K562 (cell line): ENCODE results near the gene PNPLA7. TPM values are rescaled to one million over a fixed set of nuclear protein-coding genes. Genes with fewer than 3 reads are reported as not detected.

ENCODE experiments used
- ATAC-seq: fragments of 200-7000 bp; cut with Tn5 transposase; 3 replicates; pipeline ENCODE4 v1.9.1; 2020; ENCODE audit warnings: moderate library complexity
- BruUV-seq: library from RNA; stranded (reverse); fragments of 400-500 nt; replicated peaks from 2 replicates; lab custom pipeline; 2021; lab: Mats Ljungman, UMichigan
- CTCF ChIA-PET: fragments of 300-600 bp; formaldehyde crosslinking; extraction: SDS; loops from one replicate; lab custom pipeline; 2021; ENCODE audit warnings: low intra/inter-chr PET ratio; lab: Yijun Ruan, JAX
- POLR2A ChIA-PET: fragments of 300-600, 350-650 bp; sonication (Branson Sonifier 250); formaldehyde crosslinking; extraction: SDS; loops from one replicate; lab custom pipeline; 2021; ENCODE audit warnings: antibody characterized with exemption, inconsistent platforms; lab: Yijun Ruan, JAX
- DNase-seq, 4 experiments: peaks; one replicate each; pipeline versions ENCODE4 v3.0.0 to v3.0.0-alpha.2; 2011 to 2018; ENCODE audit warnings: low spot score in 3 of 4, mixed read lengths in 3 of 4; ENCODE audit errors: extremely low read depth in 1 of 4
- FAIRE-seq: peaks from 2 replicates; lab custom pipeline; 2011; peaks lifted over from hg19 to GRCh38; lab: Jason Lieb, UNC
- H2AFZ ChIP-seq: 2 replicates; pipeline ENCODE4 v1.6.0; 2011; ENCODE audit warnings: low read depth, low read length, control low read depth, inconsistent platforms
- H3K27ac ChIP-seq: fragments of 200-600 bp; 3 replicates; pipeline ENCODE4 v1.8.0; 2011; ENCODE audit warnings: low read depth, mild to moderate bottlenecking, control low read depth, inconsistent platforms, low read length, moderate library complexity, mixed read lengths; ENCODE audit errors: extremely low read depth
- H3K27me3 ChIP-seq, 2 experiments: fragments of 300-600 bp in 1 of 2; 2 replicates in 1 of 2; 3 replicates in 1 of 2; pipeline versions ENCODE4 v1.6.0 to v1.8.0; 2011; ENCODE audit warnings: inconsistent platforms in 2 of 2, low read length in 2 of 2, mild to moderate bottlenecking in 1 of 2, mixed read lengths in 1 of 2, moderate library complexity in 1 of 2; ENCODE audit not compliant: control insufficient read depth in 2 of 2, insufficient read depth in 2 of 2
- H3K36me3 ChIP-seq: fragments of 300-600 bp; 3 replicates; pipeline ENCODE4 v1.8.0; 2011; ENCODE audit warnings: mild to moderate bottlenecking, low read length, inconsistent platforms; ENCODE audit not compliant: control insufficient read depth, insufficient read depth
- H3K4me1 ChIP-seq, 2 experiments: fragments of 200-600 bp in 1 of 2; replicated peaks in 1 of 2; 2 replicates in 1 of 2; 3 replicates in 1 of 2; pipeline versions ENCODE4 v1.5.1 to v1.8.0; 2011; ENCODE audit warnings: inconsistent platforms in 2 of 2, low read length in 2 of 2, mild to moderate bottlenecking in 1 of 2, mixed read lengths in 1 of 2, moderate library complexity in 1 of 2; ENCODE audit not compliant: control insufficient read depth in 2 of 2, insufficient read depth in 2 of 2
- H3K4me2 ChIP-seq: 2 replicates; pipeline ENCODE4 v1.6.1; 2011; ENCODE audit warnings: low read length, control low read depth, inconsistent platforms, mixed read lengths; ENCODE audit not compliant: insufficient read depth
- H3K4me3 ChIP-seq: fragments of 200-600 bp; sonication (generic), shearing (Covaris generic); 2 replicates; pipeline ENCODE4 v1.5.1; 2016; ENCODE audit warnings: control low read depth, inconsistent platforms
- H3K79me2 ChIP-seq: fragments of 200-600 bp; 3 replicates; pipeline ENCODE4 v1.8.0; 2011; ENCODE audit warnings: low read length, inconsistent platforms; ENCODE audit not compliant: control insufficient read depth, insufficient read depth
- H3K9ac ChIP-seq, 2 experiments: 2 replicates each; pipeline versions ENCODE4 v1.6.0 to v1.6.1; 2011; ENCODE audit warnings: low read depth in 2 of 2, low read length in 2 of 2, control low read depth in 1 of 2, inconsistent platforms in 1 of 2, mild to moderate bottlenecking in 1 of 2, mixed read lengths in 1 of 2; ENCODE audit not compliant: insufficient read depth in 1 of 2
- H3K9me1 ChIP-seq: one replicate; pipeline ENCODE4 v1.6.0; 2011; ENCODE audit warnings: inconsistent platforms, mild to moderate bottlenecking, low read length, moderate library complexity; ENCODE audit not compliant: control insufficient read depth, insufficient read depth
- H3K9me3 ChIP-seq: replicated peaks from 2 replicates; pipeline ENCODE4 v1.5.1; 2011; ENCODE audit warnings: low read depth, low read length, inconsistent platforms; ENCODE audit not compliant: control insufficient read depth, insufficient read depth
- H4K20me1 ChIP-seq: replicated peaks from 2 replicates; pipeline ENCODE4 v1.6.1; 2011; ENCODE audit warnings: low read length, inconsistent platforms, mixed read lengths; ENCODE audit not compliant: control insufficient read depth, insufficient read depth
- FOXA3 ChIP-seq, 2 experiments: fragments of 450-650 bp in 1 of 2; sonication (generic) in 1 of 2; formaldehyde crosslinking; IDR thresholded peaks in 1 of 2; conservative IDR thresholded peaks in 1 of 2; 2 replicates each; pipeline versions ENCODE4 v1.4.0 to v1.8.0; 2020 to 2022; ENCODE audit warnings: mild to moderate bottlenecking in 2 of 2, missing genetic modification reagents in 1 of 2
- HNRNPL ChIP-seq: fragments of 200-400 bp; formaldehyde crosslinking; IDR thresholded peaks from 2 replicates; pipeline ENCODE4 v1.6.1; 2017; ENCODE audit warnings: low read depth, mild to moderate bottlenecking, low read length
- RBM14 ChIP-seq: fragments of 200-400 bp; formaldehyde crosslinking; IDR thresholded peaks from 2 replicates; pipeline ENCODE4 v1.6.1; 2018; ENCODE audit warnings: low read depth, mild to moderate bottlenecking, low read length, moderate library complexity, borderline replicate concordance; ENCODE audit not compliant: insufficient read depth
- SP1 ChIP-seq: sonication (generic); formaldehyde crosslinking; IDR thresholded peaks from 2 replicates; pipeline ENCODE4 v1.8.1; 2022; ENCODE audit warnings: mild to moderate bottlenecking, missing genetic modification reagents
- WGBS: fragments of 100-300 bp; shearing (Covaris generic); methylation state at CpG from one replicate; pipeline ENCODE4 v1.1.6; 2016; ENCODE audit warnings: low coverage, mixed read lengths; ENCODE audit not compliant: insufficient coverage; ENCODE audit errors: missing lambda C conversion rate; 5-methylcytosine and 5-hydroxymethylcytosine counted together
- in situ Hi-C: fragments of 300-500 bp; cut with MboI; formaldehyde crosslinking; loops from 4 replicates; pipeline ENCODE4 v1.15.0; 2018; ENCODE audit warnings: inconsistent platforms, mixed read lengths
- intact Hi-C: fragments of 100-400 bp; cut with micrococcal nuclease; formaldehyde crosslinking; loops from 2 replicates; pipeline ENCODE4 v1.14.2; 2022
- polyA plus RNA-seq, 8 experiments: library from polyadenylated mRNA; depleted of rRNA in 4 of 8; stranded (reverse) in 5 of 8; unstranded in 3 of 8; fragments of >200 nt; fragmentation: Nextera tagmentation in 2 of 8; fragmentation: Illumina TruSeq in 1 of 8; extraction: Ambion mirVana in 2 of 8; extraction: Trizol in 1 of 8; gene quantifications; 2 replicates each; pipeline versions ENCODE4 v1.2.1 to v1.2.3, GENCODE V29; 2011 to 2014; ENCODE audit warnings: inconsistent platforms in 1 of 8, missing spikeins in 1 of 8
- total RNA-seq, 7 experiments: library from RNA; depleted of rRNA in 6 of 7; stranded (reverse); fragments of >200 nt in 6 of 7; fragmentation: Illumina TruSeq in 2 of 7; extraction: Trizol in 2 of 7; gene quantifications; 2 replicates each; pipeline versions ENCODE4 v1.2.1 to v1.2.3, GENCODE V29; 2011 to 2021; ENCODE audit warnings: low replicate concordance in 1 of 7

The PNPLA7 gene
- total and polyA plus RNA-seq, 9 of the 15 experiments (the other 6 are each of a cell fraction or from before 2014, with no cell fraction given), result 0.01 to 0.85 (median 0.19) TPM; not detected in 1

DNA sequence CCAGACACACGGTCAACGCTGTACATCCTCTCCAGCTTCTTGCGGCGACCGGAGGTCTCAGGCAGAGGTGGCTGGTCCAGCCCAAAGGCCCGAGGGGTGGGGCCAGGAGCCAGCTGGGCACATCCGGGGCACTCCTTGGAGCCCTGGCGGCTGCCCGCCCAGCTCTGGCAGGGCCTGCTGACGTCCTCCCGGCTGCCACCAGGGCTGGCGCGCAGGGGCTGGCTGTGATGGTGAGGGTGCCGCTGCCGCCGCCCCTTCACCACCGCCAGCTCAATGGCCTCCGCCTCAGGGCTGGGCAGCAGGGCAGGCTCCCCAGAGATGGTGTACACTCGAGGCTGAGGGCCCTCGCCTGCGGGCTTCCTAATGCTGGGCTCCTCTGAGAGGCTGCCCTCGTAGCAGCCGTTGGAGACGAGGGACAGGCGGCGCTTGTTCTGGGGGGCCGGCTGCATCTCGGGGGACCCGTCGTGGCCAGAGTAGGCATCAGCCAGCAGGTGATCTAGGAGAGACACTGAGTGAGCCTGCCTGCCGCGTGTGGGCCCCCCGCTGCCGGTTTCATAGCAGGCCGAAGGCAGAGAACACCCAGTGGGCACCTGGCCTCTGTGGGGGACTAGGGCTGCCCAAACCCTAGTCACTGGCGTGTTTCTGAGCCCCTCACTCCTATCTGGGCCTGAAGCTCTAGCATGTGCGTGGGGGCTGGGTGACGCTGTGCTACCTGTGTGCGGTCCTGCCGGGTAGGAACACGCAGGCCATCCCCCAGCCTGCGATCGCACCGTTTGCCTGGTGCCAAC is 92.6 kb downstream of the PNPLA7 start:
- TSS peak; percentile 45 for BruUV-seq
- no peaks in the 10 kb centered on the region for H3K27me3 ChIP-seq
- no peak overlapping the region for H2AFZ ChIP-seq
- TF ChIP-seq RBM14 (0 out of 2 replicates have a peak, but pooled peaks have one; percentile 54), SP1 (CRISPR knock-in tag) (0 out of 2 replicates have a peak, but pooled peaks have one; percentile 25), HNRNPL (peak; percentile 77; the same call in 1 of the 2 replicates), FOXA3 (CRISPR knock-in tag; conservative IDR thresholded peaks at IDR 0.05 in 1 of 2, IDR thresholded peaks at IDR 0.05 in 1 of 2) (no peak)
- H3K9me1 ChIP-seq, result no peaks in the 10 kb centered on the region
- ATAC-seq (no peak), DNase-seq (no peak), FAIRE-seq (no peak)
- peak overlapping the region; percentile 61; the same call in 1 of the 2 replicates for H3K4me2 ChIP-seq
- 93% methylated on average over 41 of the region's 44 CpGs for WGBS
- in situ Hi-C loops, result no loop called here
- POLR2A ChIA-PET, result interaction anchor here (0.6 to 1.2 kb wide), 3 partner anchors 10 to 162 kb away, joined by 3 to 4 read pairs (median 3); no protein-coding TSS in a partner anchor
- no peaks in the 10 kb centered on the region for H4K20me1 ChIP-seq
- no peaks in the 10 kb centered on the region for H3K9me3 ChIP-seq
- H3K9ac ChIP-seq, result peak overlapping the region in 1 of 2 experiments; percentile 97; a peak in 2 of 4 replicates
- peak overlapping the region; percentile 59; the same call in 1 of the 2 replicates for H3K4me3 ChIP-seq
- H3K27ac ChIP-seq, result no peak overlapping the region
- peaks cover 24 to 98% of the 10 kb centered on the region in 2 experiments for H3K4me1 ChIP-seq
- intact Hi-C loops, result no loop called here
- peaks cover 50% of the 10 kb centered on the region; the same call in 2 of the 3 replicates for H3K36me3 ChIP-seq
- peaks cover 12% of the 10 kb centered on the region for H3K79me2 ChIP-seq
- CTCF ChIA-PET, result no interaction called here
